Sigmoid colon (tissue), 7 donors: ENCODE measurements around the gene TECPR2. TPM values are rescaled to one million over a fixed set of nuclear protein-coding genes. Genes with fewer than 3 reads are reported as not detected.

Source experiments
- DNase-seq: peaks from one replicate; pipeline ENCODE4 v3.0.0-alpha.2; 2019
- H3K27ac ChIP-seq, 4 donors: fragments of 200-600 bp; sonication (generic); one replicate each; pipeline ENCODE4 v1.5.1; 2016 to 2019; ENCODE audit warnings: mild to moderate bottlenecking in 1 of 4
- H3K27me3 ChIP-seq, 3 donors: fragments of 200-600 bp; sonication (generic); one replicate each; pipeline ENCODE4 v1.5.1; 2019; ENCODE audit warnings: mild to moderate bottlenecking in 1 of 3
- H3K36me3 ChIP-seq, 4 donors: fragments of 200-600 bp; sonication (generic); one replicate each; pipeline ENCODE4 v1.5.1; 2016 to 2019
- H3K4me1 ChIP-seq, 4 donors: fragments of 200-600 bp; sonication (generic); one replicate each; pipeline ENCODE4 v1.5.1; 2017 to 2019
- H3K4me3 ChIP-seq, 4 donors: fragments of 200-600 bp; sonication (generic); one replicate each; pipeline ENCODE4 v1.5.1; 2017 to 2019; ENCODE audit warnings: mild to moderate bottlenecking in 2 of 4, moderate library complexity in 1 of 4
- H3K9me3 ChIP-seq, 4 donors: fragments of 200-600 bp in 3 of 4; sonication (generic) in 3 of 4; one replicate each; pipeline versions ENCODE4 v1.5.1 to v1.6.1; 2013 to 2019
- CTCF ChIP-seq, 4 experiments: fragments of 450-650 bp in 3 of 4; fragments of 200-600 bp in 1 of 4; IDR thresholded peaks; one replicate each; pipeline ENCODE4 v1.5.1; 2016 to 2019; ENCODE audit warnings: antibody characterized with exemption in 4 of 4, mild to moderate bottlenecking in 3 of 4, moderate library complexity in 2 of 4
- EP300 ChIP-seq, 4 donors: sonication (generic); formaldehyde crosslinking; IDR thresholded peaks; one replicate each; pipeline ENCODE4 v1.6.1; 2017; ENCODE audit warnings: antibody characterized with exemption in 4 of 4
- POLR2A ChIP-seq, 2 donors: fragments of 450-650 bp; IDR thresholded peaks; one replicate each; pipeline ENCODE4 v1.6.1; 2016; ENCODE audit warnings: antibody characterized with exemption in 2 of 2, mild to moderate bottlenecking in 2 of 2, moderate library complexity in 2 of 2
- POLR2AphosphoS5 ChIP-seq, 4 donors: sonication (generic); formaldehyde crosslinking; IDR thresholded peaks; one replicate each; pipeline ENCODE4 v1.6.1; 2017; ENCODE audit warnings: antibody characterized with exemption in 4 of 4
- WGBS, 2 donors: extraction: QIAGEN DNeasy Blood & Tissue Kit; methylation state at CpG; one replicate each; pipeline ENCODE4 v1.1.7; 2013; 5-methylcytosine and 5-hydroxymethylcytosine counted together
- intact Hi-C: fragments of 100-400 bp; cut with DNase I; formaldehyde crosslinking; loops from one replicate; pipeline ENCODE4 v1.15.1; 2023
- polyA plus RNA-seq, 3 donors: library from polyadenylated mRNA; stranded (reverse); fragments of 200-250 nt; gene quantifications; one replicate each; pipeline ENCODE4 v1.2.3, GENCODE V29; 2013
- total RNA-seq, 4 donors: library from RNA; depleted of rRNA; stranded (reverse); fragments of >200 nt; gene quantifications; one replicate each; pipeline ENCODE4 v1.1.0, GENCODE V29; 2016
- donor health status: healthy with polysubstance abuse.
- donor health status: Bipolar disorder and iron deficiency.
- donor health status: healthy.

TECPR2 gene
- total and polyA plus RNA-seq, 7 donors, result 2.1 to 51.0 (median 15.3) TPM

DNA sequence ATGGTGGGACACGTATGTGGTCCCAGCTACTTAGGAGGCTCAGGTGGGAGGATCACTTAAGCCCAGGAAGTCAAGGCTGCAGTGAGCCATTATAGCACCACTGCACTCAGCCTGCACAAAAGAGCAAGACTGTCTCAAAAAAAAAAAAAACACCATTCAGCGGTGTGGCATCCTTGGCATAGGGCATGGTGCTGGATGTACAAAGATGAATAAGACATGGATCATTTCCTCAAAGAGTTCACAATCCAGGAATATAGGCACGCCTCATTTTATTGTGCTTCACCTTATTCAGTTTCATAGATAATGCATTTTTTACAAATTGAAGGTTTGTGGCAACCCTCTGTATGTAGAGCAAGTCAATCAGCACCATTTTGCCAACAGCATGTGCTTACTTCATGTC lies 6.5 kb upstream of the TECPR2 start:
- Histone ChIP-seq H3K4me3 (no peak overlapping the region), H3K27me3 (no peaks in the 10 kb centered on the region), H3K27ac (no peak overlapping the region), H3K9me3 (no peaks in the 10 kb centered on the region), H3K4me1 (peaks cover 0 to 4% (median under 1%) of the 10 kb centered on the region in 4 donors), H3K36me3 (peaks cover 18 to 85% (median 36%) of the 10 kb centered on the region in 4 donors)
- intact Hi-C loops, result no loop called here
- TF ChIP-seq POLR2A (IDR thresholded peaks at IDR 0.05), result no peak
- TF ChIP-seq EP300 (IDR thresholded peaks at IDR 0.05), result no peak
- no peak for DNase-seq
- WGBS, 2 donors, result 76 to 91% methylated on average over 3 of the region's 3 CpGs

DNA sequence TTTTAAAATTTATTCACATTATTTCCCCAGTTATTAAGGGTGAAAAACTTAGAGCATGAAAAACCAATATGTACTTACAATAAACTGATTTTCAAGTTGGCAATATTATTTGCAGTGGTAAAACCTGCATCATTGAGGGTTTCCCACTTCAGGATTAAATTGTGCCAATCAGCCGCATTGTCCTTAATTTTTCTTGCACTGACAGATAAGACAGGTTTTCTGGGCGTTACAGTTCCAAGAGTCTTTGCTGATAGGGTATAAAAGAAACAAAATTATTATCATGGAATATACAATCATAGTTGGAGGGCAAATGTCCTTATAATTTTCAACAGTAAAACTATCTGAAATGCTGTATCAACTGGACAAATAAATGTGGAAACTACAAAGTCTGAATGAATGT lies 3.4 kb upstream of the TECPR2 start:
- no peaks in the 10 kb centered on the region for H3K27me3 ChIP-seq
- 97% methylated on average over 2 of the region's 2 CpGs for WGBS, 2 donors
- H3K9me3 ChIP-seq, result no peaks in the 10 kb centered on the region
- DNase-seq, result no peak
- TF ChIP-seq POLR2AphosphoS5 (IDR thresholded peaks at IDR 0.05) (no peak), EP300 (IDR thresholded peaks at IDR 0.05) (no peak), POLR2A (IDR thresholded peaks at IDR 0.05) (no peak), CTCF (IDR thresholded peaks at IDR 0.05) (no peak)
- H3K4me1 ChIP-seq, result peaks cover 0 to 24% (median 18%) of the 10 kb centered on the region in 4 donors
- intact Hi-C loops, result no loop called here
- no peak overlapping the region for H3K27ac ChIP-seq
- peaks cover 18 to 54% (median 21%) of the 10 kb centered on the region in 4 donors for H3K36me3 ChIP-seq
- no peak overlapping the region for H3K4me3 ChIP-seq

DNA sequence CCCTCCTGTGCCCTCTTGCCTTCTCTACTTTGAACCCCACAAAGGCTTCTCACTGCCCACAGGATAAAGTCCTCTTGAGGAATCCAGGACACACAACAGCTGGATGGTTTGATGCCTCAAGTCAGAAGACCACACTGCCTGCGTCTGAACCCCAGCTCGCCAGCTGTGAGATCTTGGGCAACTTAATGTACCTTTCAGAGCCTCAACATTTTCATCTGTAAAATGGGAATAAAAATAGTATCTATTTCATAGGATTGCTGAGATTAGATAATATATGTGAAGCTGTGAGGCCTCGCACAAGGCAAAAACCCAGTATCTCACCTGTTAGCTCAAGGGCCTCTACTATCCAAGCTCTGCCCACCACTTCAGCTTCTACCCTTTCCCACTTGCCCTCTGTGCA lies 2.4 kb upstream of the TECPR2 start:
- 97 to 98% methylated on average over 3 of the region's 3 CpGs for WGBS, 2 donors
- Histone ChIP-seq H3K4me3 (no peak overlapping the region), H3K27me3 (no peaks in the 10 kb centered on the region), H3K4me1 (peaks cover 0 to 31% (median 25%) of the 10 kb centered on the region in 4 donors), H3K36me3 (peaks cover 8 to 44% (median 12%) of the 10 kb centered on the region in 4 donors), H3K27ac (no peak overlapping the region), H3K9me3 (no peaks in the 10 kb centered on the region)
- intact Hi-C loops, result loop anchor here (5.0 kb wide), 1 partner anchor 152 kb away; no protein-coding TSS in a partner anchor
- no peak for TF ChIP-seq CTCF (IDR thresholded peaks at IDR 0.05)
- TF ChIP-seq POLR2A (IDR thresholded peaks at IDR 0.05), result no peak
- no peak for TF ChIP-seq POLR2AphosphoS5 (IDR thresholded peaks at IDR 0.05)
- no peak for TF ChIP-seq EP300 (IDR thresholded peaks at IDR 0.05)
- DNase-seq, result no peak

DNA sequence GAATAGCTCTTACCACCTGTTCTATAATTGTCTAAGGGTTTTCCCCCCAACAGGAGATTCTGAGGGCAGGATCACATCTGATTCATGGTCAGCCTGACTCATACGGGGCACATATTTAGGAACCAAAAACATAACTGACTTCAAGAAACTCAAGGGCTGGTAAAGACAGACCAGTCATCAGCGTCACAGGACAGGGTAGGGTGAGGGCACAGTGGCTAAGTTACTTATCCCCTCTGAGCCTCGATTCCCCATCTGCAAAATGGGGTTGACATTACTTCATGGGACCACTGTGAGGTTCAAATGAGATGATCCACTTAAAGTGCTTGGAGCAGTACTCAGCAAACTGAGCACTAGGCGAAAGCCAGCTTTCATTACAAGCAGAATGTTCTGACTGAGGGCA lies 657 bp upstream of the TECPR2 start:
- Histone ChIP-seq H3K27ac (peak overlapping the region; percentile 89 to 99 (median 96)), H3K36me3 (peaks cover 5 to 27% (median 8%) of the 10 kb centered on the region in 4 donors), H3K9me3 (no peaks in the 10 kb centered on the region), H3K4me1 (peaks cover 0 to 37% (median 25%) of the 10 kb centered on the region in 4 donors), H3K27me3 (no peaks in the 10 kb centered on the region), H3K4me3 (peak overlapping the region; percentile 68 to 93 (median 88))
- no peak for DNase-seq
- intact Hi-C loops, result loop anchor here (2.0 to 5.0 kb wide), 3 partner anchors 47 to 150 kb away; no protein-coding TSS in a partner anchor
- TF ChIP-seq POLR2AphosphoS5 (IDR thresholded peaks at IDR 0.05) (no peak), POLR2A (IDR thresholded peaks at IDR 0.05) (no peak), CTCF (IDR thresholded peaks at IDR 0.05) (no peak), EP300 (IDR thresholded peaks at IDR 0.05) (no peak)
- 5 to 20% methylated on average over 4 of the region's 4 CpGs for WGBS, 2 donors

DNA sequence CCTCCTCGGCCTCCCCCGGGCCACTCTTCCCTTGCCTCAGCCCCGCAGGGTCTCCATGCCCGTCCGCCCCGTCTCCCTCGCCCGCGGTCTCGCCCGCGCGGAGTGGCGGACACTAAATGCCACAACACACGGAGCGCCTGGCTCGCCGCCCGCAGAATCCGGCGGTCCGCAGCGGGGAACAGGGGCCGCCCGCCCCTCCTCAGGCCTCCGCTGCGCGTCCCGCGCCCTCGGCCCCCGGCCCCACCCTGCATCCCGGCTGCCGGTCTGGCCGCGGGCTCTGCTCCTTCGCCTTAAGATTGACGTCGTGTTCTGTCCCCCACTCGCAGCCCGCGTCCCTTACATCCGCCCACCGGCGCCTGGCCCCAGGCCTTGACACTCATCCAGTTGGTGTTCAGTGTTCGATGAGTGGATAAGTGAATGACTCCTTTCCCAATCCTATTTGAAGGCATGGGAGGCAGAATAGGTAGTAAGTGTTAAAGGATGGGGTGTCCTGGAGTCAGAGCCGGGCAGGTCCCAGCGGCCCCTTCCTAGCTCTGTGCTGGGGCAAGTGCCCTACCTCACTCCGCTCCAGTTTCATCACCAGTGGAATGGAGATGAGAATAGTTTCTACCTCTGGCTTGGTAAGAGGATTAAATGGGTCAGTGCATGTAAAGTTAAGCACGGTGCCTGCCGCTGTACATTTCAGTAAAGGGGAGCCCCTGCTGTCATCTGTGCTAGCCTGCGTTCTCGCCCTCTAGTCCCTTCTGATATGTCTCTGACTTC lies 622 bp downstream of the TECPR2 start:
- peak overlapping the region; percentile 68 to 93 (median 88) for H3K4me3 ChIP-seq
- peaks cover 0 to 37% (median 25%) of the 10 kb centered on the region in 4 donors for H3K4me1 ChIP-seq
- no peak for TF ChIP-seq POLR2AphosphoS5 (IDR thresholded peaks at IDR 0.05)
- TF ChIP-seq POLR2A (IDR thresholded peaks at IDR 0.05), result no peak
- no peak for TF ChIP-seq EP300 (IDR thresholded peaks at IDR 0.05)
- no peak for TF ChIP-seq CTCF (IDR thresholded peaks at IDR 0.05)
- H3K27me3 ChIP-seq, result no peaks in the 10 kb centered on the region
- no peaks in the 10 kb centered on the region for H3K9me3 ChIP-seq
- intact Hi-C loops, result loop anchor here (2.0 to 5.0 kb wide), 3 partner anchors 45 to 149 kb away; no protein-coding TSS in a partner anchor
- WGBS, 2 donors, result 2 to 4% methylated on average over 53 of the region's 53 CpGs
- H3K27ac ChIP-seq, result peak overlapping the region; percentile 89 to 99 (median 96)
- DNase-seq, result peak; percentile 74
- peaks cover 0 to 14% (median 0%) of the 10 kb centered on the region in 4 donors for H3K36me3 ChIP-seq
